Osteocyte (in vitro differentiated cells): ENCODE results near the gene MNAT1. TPM values are rescaled to one million over a fixed set of nuclear protein-coding genes. Genes with fewer than 3 reads are reported as not detected.

Source experiments
- DNase-seq: peaks from one replicate; pipeline ENCODE4 v3.0.0; 2021; ENCODE audit warnings: mixed read lengths; ENCODE audit not compliant: unreplicated experiment; ENCODE audit errors: extremely low spot score
- H3K27ac Mint-ChIP-seq: one replicate; pipeline ENCODE4 v1.8.0; 2021; ENCODE audit warnings: mild to moderate bottlenecking, mixed read lengths; ENCODE audit not compliant: unreplicated experiment
- H3K27me3 Mint-ChIP-seq: one replicate; pipeline ENCODE4 v1.8.0; 2021; ENCODE audit warnings: mixed read lengths; ENCODE audit not compliant: unreplicated experiment
- H3K36me3 Mint-ChIP-seq: one replicate; pipeline ENCODE4 v1.8.0; 2021; ENCODE audit warnings: mixed read lengths; ENCODE audit not compliant: unreplicated experiment
- H3K4me1 Mint-ChIP-seq: one replicate; pipeline ENCODE4 v1.8.0; 2021; ENCODE audit warnings: mixed read lengths; ENCODE audit not compliant: unreplicated experiment
- H3K4me3 Mint-ChIP-seq: one replicate; pipeline ENCODE4 v1.8.0; 2021; ENCODE audit warnings: mild to moderate bottlenecking, moderate library complexity, mixed read lengths; ENCODE audit not compliant: unreplicated experiment
- H3K9me3 Mint-ChIP-seq: one replicate; pipeline ENCODE4 v1.8.0; 2021; ENCODE audit warnings: mixed read lengths; ENCODE audit not compliant: unreplicated experiment
- CTCF ChIP-seq: fragments of 200-600 bp; sonication (generic); IDR thresholded peaks from 2 replicates; pipeline ENCODE4 v1.5.0; 2021; ENCODE audit warnings: antibody characterized with exemption, mild to moderate bottlenecking, moderate library complexity
- total RNA-seq: library from RNA; stranded (reverse); gene quantifications from 2 replicates; pipeline ENCODE4 v1.2.1, GENCODE V29; 2021

MNAT1 gene
- total RNA-seq, 1 donor from 2014 or later, result 59.9 TPM

GRCh38 chr14:60998617-60999016 is 264.1 kb downstream of the MNAT1 start:
- Mint-ChIP-seq H3K36me3 (peaks cover 60% of the 10 kb centered on the region), H3K27me3 (no peaks in the 10 kb centered on the region), H3K4me3 (no peak overlapping the region), H3K4me1 (peaks cover 8% of the 10 kb centered on the region), H3K9me3 (peaks cover 5% of the 10 kb centered on the region), H3K27ac (no peak overlapping the region)
- no peak for TF ChIP-seq CTCF
- no peak for DNase-seq

- Mint-ChIP-seq H3K27ac (no peak overlapping the region), H3K27me3 (no peaks in the 10 kb centered on the region), H3K4me1 (peaks cover 10% of the 10 kb centered on the region), H3K36me3 (peaks cover 62% of the 10 kb centered on the region), H3K4me3 (no peak overlapping the region), H3K9me3 (peaks cover 9% of the 10 kb centered on the region)
- TF ChIP-seq CTCF, result no peak
- DNase-seq, result no peak
These were observed 265.0 kb downstream of the MNAT1 start for GRCh38 chr14:60999536-60999935.

GRCh38 chr14:61003571-61003970 is 269.0 kb downstream of the MNAT1 start:
- TF ChIP-seq CTCF, result no peak
- DNase-seq, result no peak
- peak overlapping the region; percentile 29 for H3K27ac Mint-ChIP-seq
- no peak overlapping the region for H3K4me3 Mint-ChIP-seq
- peaks cover 7% of the 10 kb centered on the region for H3K4me1 Mint-ChIP-seq
- peaks cover 5% of the 10 kb centered on the region for H3K9me3 Mint-ChIP-seq
- peaks cover 32% of the 10 kb centered on the region for H3K36me3 Mint-ChIP-seq
- H3K27me3 Mint-ChIP-seq, result no peaks in the 10 kb centered on the region

- Mint-ChIP-seq H3K9me3 (no peaks in the 10 kb centered on the region), H3K27ac (no peak overlapping the region), H3K4me3 (no peak overlapping the region), H3K36me3 (peaks cover 23% of the 10 kb centered on the region), H3K4me1 (peaks cover 18% of the 10 kb centered on the region), H3K27me3 (no peaks in the 10 kb centered on the region)
- no peak for DNase-seq
- TF ChIP-seq CTCF, result no peak
These were observed 285.0 kb downstream of the MNAT1 start for GRCh38 chr14:61019537-61019936.

Other genes starting within 250 kb of the MNAT1 start
- 1.1 and 1.4 TPM in 2 replicates for gene C14orf39, start 248.7 kb upstream of the MNAT1 start, total RNA-seq
- gene SIX6, start 225.6 kb upstream of the MNAT1 start, total RNA-seq, result not detected in 2 replicates
- 339 and 340 TPM in 2 replicates for gene SIX1, start 85.3 kb upstream of the MNAT1 start, total RNA-seq
- 80.0 and 80.1 TPM in 2 replicates for gene SIX4, start 10.4 kb upstream of the MNAT1 start, total RNA-seq
- gene TRMT5, start 246.3 kb downstream of the MNAT1 start, total RNA-seq, result 15.8 and 17.0 TPM in 2 replicates
- 61.9 and 63.9 TPM in 2 replicates for gene SLC38A6, start 246.5 kb downstream of the MNAT1 start, total RNA-seq